Measurements from ENCODE around the gene POU6F1.
A peak's percentile ranks its signal among the peaks of the same experiment; 100 is the strongest.
"Not testable (repeated sequence)": the region's sequence is repeated elsewhere in the genome, so short reads cannot be mapped to it uniquely, and the experiment has no call there.

Gene POU6F1

GRCh38 chr12:51227962-51228361, 10.1 kb upstream of the POU6F1 start:
- DNase-seq (ENCODE audit: low spot score) = no peak

- not testable (repeated sequence) for DNase-seq (ENCODE audit: low spot score)
Observed at GRCh38 chr12:51227112-51227511, 9.2 kb upstream of the POU6F1 start.

GRCh38 chr12:51225771-51226170, 7.9 kb upstream of the POU6F1 start:
- no peak for DNase-seq (ENCODE audit: low spot score)

- no peak for DNase-seq (ENCODE audit: low spot score)
Observed at GRCh38 chr12:51225234-51225633, 7.4 kb upstream of the POU6F1 start.

GRCh38 chr12:51224625-51225024, 6.8 kb upstream of the POU6F1 start:
- no peak for DNase-seq (ENCODE audit: low spot score)

- no peak for DNase-seq (ENCODE audit: low spot score)
Observed at GRCh38 chr12:51222461-51222860, 4.6 kb upstream of the POU6F1 start.

GRCh38 chr12:51219857-51220256, 2.0 kb upstream of the POU6F1 start:
- DNase-seq (ENCODE audit: low spot score) = not testable (repeated sequence)

GRCh38 chr12:51219322-51219721, 1.5 kb upstream of the POU6F1 start:
- DNase-seq (ENCODE audit: low spot score) = no peak

- DNase-seq (ENCODE audit: low spot score) = peak; percentile 33
Observed at GRCh38 chr12:51218607-51219161, 822 bp upstream of the POU6F1 start.

- DNase-seq (ENCODE audit: low spot score) = peak; percentile 56
Observed at GRCh38 chr12:51217133-51217967, 512 bp downstream of the POU6F1 start.

- DNase-seq (ENCODE audit: low spot score) = peak; percentile 34
Observed at GRCh38 chr12:51216642-51217041, 1.2 kb downstream of the POU6F1 start.

- DNase-seq (ENCODE audit: low spot score) = no peak
Observed at GRCh38 chr12:51214895-51215294, 3.0 kb downstream of the POU6F1 start.

- DNase-seq (ENCODE audit: low spot score) = no peak
Observed at GRCh38 chr12:51210690-51211395, 7.0 kb downstream of the POU6F1 start.

- no peak for DNase-seq (ENCODE audit: low spot score)
Observed at GRCh38 chr12:51209259-51209658, 8.6 kb downstream of the POU6F1 start.

- no peak for DNase-seq (ENCODE audit: low spot score)
Observed at GRCh38 chr12:51208016-51208660, 9.7 kb downstream of the POU6F1 start.

GRCh38 chr12:51205350-51205749, 12.5 kb downstream of the POU6F1 start:
- DNase-seq (ENCODE audit: low spot score) = no peak

GRCh38 chr12:51202718-51203117, 15.1 kb downstream of the POU6F1 start:
- DNase-seq (ENCODE audit: low spot score) = no peak

GRCh38 chr12:51200806-51201205, 17.1 kb downstream of the POU6F1 start:
- DNase-seq (ENCODE audit: low spot score) = no peak

- DNase-seq (ENCODE audit: low spot score) = no peak
Observed at GRCh38 chr12:51200156-51200555, 17.7 kb downstream of the POU6F1 start.

GRCh38 chr12:51199366-51199945, 18.4 kb downstream of the POU6F1 start:
- DNase-seq (ENCODE audit: low spot score) = no peak

GRCh38 chr12:51198568-51199365, 19.1 kb downstream of the POU6F1 start:
- DNase-seq (ENCODE audit: low spot score) = no peak
